HuH-7.5 (cell line): ENCODE measurements around the gene NPTX1.

Experiments
- DNase-seq: peaks from one replicate; pipeline ENCODE4 v3.0.0; 2011; ENCODE audit warnings: low spot score

The NPTX1 gene

GRCh38 chr17:80426671-80427326 lies 49.6 kb downstream of the NPTX1 start:
- DNase-seq: peak; percentile 97

GRCh38 chr17:80425835-80426426 lies 50.5 kb downstream of the NPTX1 start:
- DNase-seq: no peak

GRCh38 chr17:80424878-80425765 lies 51.3 kb downstream of the NPTX1 start:
- peak; percentile 25 for DNase-seq

- peak; percentile 5 for DNase-seq
Measured at GRCh38 chr17:80424261-80424660, 52.1 kb downstream of the NPTX1 start.

GRCh38 chr17:80423536-80424225 lies 52.7 kb downstream of the NPTX1 start:
- DNase-seq: peak; percentile 6

GRCh38 chr17:80422981-80423380 lies 53.4 kb downstream of the NPTX1 start:
- no peak for DNase-seq

GRCh38 chr17:80422276-80422675 lies 54.1 kb downstream of the NPTX1 start:
- peak; percentile 2 for DNase-seq

- peak; percentile 6 for DNase-seq
Measured at GRCh38 chr17:80421381-80422090, 54.9 kb downstream of the NPTX1 start.

- peak; percentile 5 for DNase-seq
Measured at GRCh38 chr17:80419255-80419654, 57.2 kb downstream of the NPTX1 start.

GRCh38 chr17:80418589-80418988 lies 57.8 kb downstream of the NPTX1 start:
- DNase-seq: no peak
